ENCODE measurements around the gene SLIT1.

SLIT1 gene

GRCh38 chr10:97075961-97076525, 109.7 kb downstream of the SLIT1 start:
- TF ChIP-seq POLR2AphosphoS5 (IDR thresholded peaks at IDR 0.05; ENCODE audit: low read depth, low read length): no peak
- no peak for TF ChIP-seq TAF1 (IDR thresholded peaks at IDR 0.05; ENCODE audit: borderline replicate concordance, insufficient read depth, low read length)
- TF ChIP-seq SIN3A (IDR thresholded peaks at IDR 0.05; ENCODE audit: borderline replicate concordance, insufficient read depth, low read length): no peak
- TF ChIP-seq REST (IDR thresholded peaks at IDR 0.05; ENCODE audit: insufficient read depth in 1 of 2, low read depth in 2 of 2, low read length in 2 of 2): no peak
- no peak for TF ChIP-seq FOXP2 (optimal IDR thresholded peaks at IDR 0.05; ENCODE audit: borderline replicate concordance, extremely low read depth, extremely low read length, insufficient read depth)

- TF ChIP-seq POLR2AphosphoS5 (IDR thresholded peaks at IDR 0.05; ENCODE audit: low read depth, low read length) (no peak), REST (IDR thresholded peaks at IDR 0.05; ENCODE audit: insufficient read depth in 1 of 2, low read depth in 2 of 2, low read length in 2 of 2) (no peak), SIN3A (IDR thresholded peaks at IDR 0.05; ENCODE audit: borderline replicate concordance, insufficient read depth, low read length) (no peak), TAF1 (IDR thresholded peaks at IDR 0.05; ENCODE audit: borderline replicate concordance, insufficient read depth, low read length) (no peak), FOXP2 (optimal IDR thresholded peaks at IDR 0.05; ENCODE audit: borderline replicate concordance, extremely low read depth, extremely low read length, insufficient read depth) (no peak)
Observed at GRCh38 chr10:97075421-97075820, 110.3 kb downstream of the SLIT1 start.

DNA sequence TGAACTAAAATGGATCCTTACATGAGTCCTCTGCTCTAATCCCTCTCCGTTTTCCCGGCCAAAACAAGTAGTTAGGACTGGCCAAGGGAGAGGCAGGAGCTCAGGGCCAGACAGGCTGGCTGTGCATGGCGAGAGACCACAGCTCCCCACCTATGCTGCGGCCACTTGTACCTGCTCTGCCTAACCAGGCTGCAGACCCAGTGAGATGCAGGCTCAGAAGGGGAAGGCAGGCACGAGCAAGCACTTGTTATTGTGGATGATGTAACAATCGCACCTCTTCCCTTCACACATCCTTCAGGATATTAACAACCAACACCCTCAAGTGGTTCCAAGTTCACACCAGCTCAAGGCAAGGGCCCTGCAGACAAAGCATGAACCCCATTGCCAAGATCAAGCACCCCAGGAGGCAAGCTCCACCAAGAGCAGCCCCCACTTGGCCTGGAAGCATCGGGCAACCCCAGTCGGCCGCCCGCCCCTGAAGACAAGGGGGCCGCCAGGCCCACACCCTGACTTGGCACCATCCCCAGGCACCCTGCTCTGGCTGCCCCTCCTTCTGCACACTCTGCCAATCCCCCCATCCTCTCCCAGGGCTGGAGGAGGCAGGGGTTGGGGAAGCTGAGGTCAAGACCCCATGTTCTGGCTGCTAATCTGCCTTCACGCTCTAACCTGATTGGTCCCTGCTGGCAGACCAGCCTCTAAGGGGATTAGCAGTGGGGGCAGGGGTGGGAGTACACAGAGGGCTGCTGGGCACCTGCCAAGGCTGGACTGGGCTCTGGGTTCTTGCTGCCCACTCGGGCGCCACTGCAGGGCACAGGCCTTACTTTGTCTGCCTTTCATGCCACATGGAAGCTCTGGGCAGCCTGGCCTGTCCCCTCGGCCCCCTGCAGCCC, 111.3 kb downstream of the SLIT1 start:
- TF ChIP-seq FOXP2 (optimal IDR thresholded peaks at IDR 0.05; ENCODE audit: borderline replicate concordance, extremely low read depth, extremely low read length, insufficient read depth) (no peak), TAF1 (IDR thresholded peaks at IDR 0.05; ENCODE audit: borderline replicate concordance, insufficient read depth, low read length) (no peak), SIN3A (IDR thresholded peaks at IDR 0.05; ENCODE audit: borderline replicate concordance, insufficient read depth, low read length) (no peak), REST (IDR thresholded peaks at IDR 0.05; ENCODE audit: insufficient read depth in 1 of 2, low read depth in 2 of 2, low read length in 2 of 2) (no peak), POLR2AphosphoS5 (IDR thresholded peaks at IDR 0.05; ENCODE audit: low read depth, low read length) (no peak)

- TF ChIP-seq SIN3A (IDR thresholded peaks at IDR 0.05; ENCODE audit: borderline replicate concordance, insufficient read depth, low read length): no peak
- TF ChIP-seq TAF1 (IDR thresholded peaks at IDR 0.05; ENCODE audit: borderline replicate concordance, insufficient read depth, low read length): no peak
- no peak for TF ChIP-seq FOXP2 (optimal IDR thresholded peaks at IDR 0.05; ENCODE audit: borderline replicate concordance, extremely low read depth, extremely low read length, insufficient read depth)
- TF ChIP-seq POLR2AphosphoS5 (IDR thresholded peaks at IDR 0.05; ENCODE audit: low read depth, low read length): no peak
- no peak for TF ChIP-seq REST (IDR thresholded peaks at IDR 0.05; ENCODE audit: insufficient read depth in 1 of 2, low read depth in 2 of 2, low read length in 2 of 2)
Observed at GRCh38 chr10:97072851-97073665, 112.7 kb downstream of the SLIT1 start.
